Caco-2 (cell line): ENCODE measurements around the gene COQ4. TPM values are rescaled to one million over a fixed set of nuclear protein-coding genes. Genes with fewer than 3 reads are reported as not detected.

ENCODE experiments used
- BruUV-seq: library from RNA; stranded (reverse); fragments of 400-500 nt; replicated peaks from 2 replicates; lab custom pipeline; 2021; lab: Mats Ljungman, UMichigan
- CTCF ChIA-PET: fragments of 300-600 bp; sonication (Branson Sonifier 250); formaldehyde crosslinking; loops from one replicate; lab custom pipeline; 2022; ENCODE audit warnings: antibody characterized with exemption; lab: Charles Lee
- POLR2A ChIA-PET: fragments of 300-600 bp; sonication (Branson Sonifier 250); formaldehyde crosslinking; loops from one replicate; lab custom pipeline; 2022; ENCODE audit warnings: antibody characterized with exemption; lab: Charles Lee
- DNase-seq, 2 experiments: peaks; one replicate each; pipeline versions ENCODE4 v3.0.0 to v3.0.0-alpha.2; 2020 to 2022
- H3K27me3 ChIP-seq: replicated peaks from 2 replicates; pipeline ENCODE4 v1.6.0; 2011; ENCODE audit warnings: low read length; ENCODE audit not compliant: control insufficient read depth, insufficient read depth
- H3K36me3 ChIP-seq: 2 replicates; pipeline ENCODE4 v1.5.1; 2011; ENCODE audit warnings: low read length; ENCODE audit not compliant: control insufficient read depth, insufficient read depth
- H3K4me1 ChIP-seq: fragments of 250-450 bp; sonication (Bioruptor Pico); 2 replicates; pipeline ENCODE4 v1.5.1; 2020; ENCODE audit warnings: mild to moderate bottlenecking
- H3K4me3 ChIP-seq: 2 replicates; pipeline ENCODE4 v1.5.1; 2011; ENCODE audit warnings: low read depth, mild to moderate bottlenecking, control low read depth, low read length
- H3K9me3 ChIP-seq: fragments of 250-450 bp; sonication (Bioruptor Pico); 2 replicates; pipeline ENCODE4 v1.5.1; 2020; ENCODE audit warnings: mild to moderate bottlenecking, moderate library complexity
- H3K27ac Mint-ChIP-seq: one replicate; pipeline ENCODE4 v1.8.0; 2022; ENCODE audit warnings: mixed read lengths; ENCODE audit not compliant: unreplicated experiment
- H3K27me3 Mint-ChIP-seq: one replicate; pipeline ENCODE4 v1.8.0; 2022; ENCODE audit warnings: mixed read lengths; ENCODE audit not compliant: insufficient read depth, unreplicated experiment
- H3K36me3 Mint-ChIP-seq: one replicate; pipeline ENCODE4 v1.8.0; 2022; ENCODE audit warnings: mild to moderate bottlenecking, mixed read lengths; ENCODE audit not compliant: insufficient read depth, unreplicated experiment
- H3K4me1 Mint-ChIP-seq: one replicate; pipeline ENCODE4 v1.8.0; 2022; ENCODE audit warnings: low read depth, mixed read lengths; ENCODE audit not compliant: unreplicated experiment
- H3K4me3 Mint-ChIP-seq: one replicate; pipeline ENCODE4 v1.8.0; 2022; ENCODE audit warnings: mild to moderate bottlenecking, moderate library complexity, mixed read lengths; ENCODE audit not compliant: unreplicated experiment
- H3K9me3 Mint-ChIP-seq: one replicate; pipeline ENCODE4 v1.8.0; 2022; ENCODE audit warnings: mixed read lengths; ENCODE audit not compliant: unreplicated experiment
- intact Hi-C: fragments of 100-400 bp; cut with micrococcal nuclease; formaldehyde crosslinking; loops from one replicate; pipeline ENCODE4 v1.10.0; 2022; ENCODE audit not compliant: unreplicated experiment
- total RNA-seq: library from RNA; stranded (reverse); gene quantifications from 2 replicates; pipeline ENCODE4 v1.2.3, GENCODE V29; 2022
- TF ChIP-seq, protein P1 (sequence below), 2 experiments: fragments of 200-600 bp in 1 of 2; IDR thresholded peaks; 1 replicate in 1 of 2; 2 replicates in 1 of 2; pipeline versions ENCODE4 v1.5.1 to v1.8.0; 2011 to 2022; ENCODE audit warnings: antibody characterized with exemption in 1 of 2, control low read depth in 1 of 2, inconsistent platforms in 1 of 2, low read depth in 1 of 2, low read length in 1 of 2, mild to moderate bottlenecking in 1 of 2, moderate library complexity in 1 of 2; ENCODE audit not compliant: insufficient read depth in 1 of 2, severe bottlenecking in 1 of 2, unreplicated experiment in 1 of 2

The COQ4 gene
- total RNA-seq, 1 experiment from 2014 or later: 48.9 TPM

DNA sequence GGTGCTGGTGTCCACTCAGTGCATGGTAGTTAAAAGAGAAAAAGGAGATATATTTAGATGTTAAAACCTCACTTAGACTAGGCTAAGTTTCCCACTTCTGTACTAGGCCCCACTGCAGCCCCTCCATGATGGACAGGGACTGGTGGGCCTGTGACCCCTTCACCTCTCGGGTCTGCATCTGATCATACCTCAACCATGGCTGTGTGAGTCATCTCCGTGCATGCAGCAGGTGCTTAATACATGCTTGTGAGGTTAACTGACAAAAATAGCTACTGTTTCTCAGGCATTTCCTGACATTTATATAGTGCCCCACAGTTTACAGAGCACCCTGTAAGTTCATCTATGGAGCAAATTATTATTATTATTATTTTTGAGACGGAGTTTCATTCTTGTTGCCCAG, 40.1 kb downstream of the COQ4 start:
- H3K9me3 Mint-ChIP-seq: no peaks in the 10 kb centered on the region
- H3K9me3 ChIP-seq: no peaks in the 10 kb centered on the region
- intact Hi-C loops: loop anchor here (1.0 to 2.0 kb wide), 3 partner anchors 50 to 67 kb away; partner anchors contain the start of gene CERCAM
- H3K27me3 ChIP-seq: no peaks in the 10 kb centered on the region
- peaks cover 7% of the 10 kb centered on the region for H3K4me1 Mint-ChIP-seq
- no peaks in the 10 kb centered on the region for H3K36me3 ChIP-seq
- H3K4me3 Mint-ChIP-seq: no peak overlapping the region
- POLR2A ChIA-PET: interaction anchor here (0.6 to 1.5 kb wide), 3 partner anchors 9 to 103 kb away, joined by 6 to 11 read pairs (median 6); partner anchors contain the start of genes CERCAM and URM1
- H3K36me3 Mint-ChIP-seq: peaks cover 17% of the 10 kb centered on the region
- H3K4me1 ChIP-seq: peaks cover 8% of the 10 kb centered on the region; the same call in 1 of the 2 replicates
- CTCF ChIA-PET: interaction anchor here (0.5 to 2.3 kb wide), 17 partner anchors 8 to 577 kb away, joined by 3 to 31 read pairs (median 5); partner anchors contain the start of genes CDK9, CERCAM, GOLGA2 and SWI5
- BruUV-seq: no TSS peak
- no peak overlapping the region for H3K4me3 ChIP-seq
- no peaks in the 10 kb centered on the region for H3K27me3 Mint-ChIP-seq
- no peak overlapping the region for H3K27ac Mint-ChIP-seq
- TF ChIP-seq, protein P1, sequence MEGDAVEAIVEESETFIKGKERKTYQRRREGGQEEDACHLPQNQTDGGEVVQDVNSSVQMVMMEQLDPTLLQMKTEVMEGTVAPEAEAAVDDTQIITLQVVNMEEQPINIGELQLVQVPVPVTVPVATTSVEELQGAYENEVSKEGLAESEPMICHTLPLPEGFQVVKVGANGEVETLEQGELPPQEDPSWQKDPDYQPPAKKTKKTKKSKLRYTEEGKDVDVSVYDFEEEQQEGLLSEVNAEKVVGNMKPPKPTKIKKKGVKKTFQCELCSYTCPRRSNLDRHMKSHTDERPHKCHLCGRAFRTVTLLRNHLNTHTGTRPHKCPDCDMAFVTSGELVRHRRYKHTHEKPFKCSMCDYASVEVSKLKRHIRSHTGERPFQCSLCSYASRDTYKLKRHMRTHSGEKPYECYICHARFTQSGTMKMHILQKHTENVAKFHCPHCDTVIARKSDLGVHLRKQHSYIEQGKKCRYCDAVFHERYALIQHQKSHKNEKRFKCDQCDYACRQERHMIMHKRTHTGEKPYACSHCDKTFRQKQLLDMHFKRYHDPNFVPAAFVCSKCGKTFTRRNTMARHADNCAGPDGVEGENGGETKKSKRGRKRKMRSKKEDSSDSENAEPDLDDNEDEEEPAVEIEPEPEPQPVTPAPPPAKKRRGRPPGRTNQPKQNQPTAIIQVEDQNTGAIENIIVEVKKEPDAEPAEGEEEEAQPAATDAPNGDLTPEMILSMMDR (IDR thresholded peaks at IDR 0.05; ENCODE audit: insufficient read depth in 1 of 2, low read depth in 1 of 2, low read length in 1 of 2, severe bottlenecking in 1 of 2, unreplicated experiment in 1 of 2): no peak
- no peak for DNase-seq

DNA sequence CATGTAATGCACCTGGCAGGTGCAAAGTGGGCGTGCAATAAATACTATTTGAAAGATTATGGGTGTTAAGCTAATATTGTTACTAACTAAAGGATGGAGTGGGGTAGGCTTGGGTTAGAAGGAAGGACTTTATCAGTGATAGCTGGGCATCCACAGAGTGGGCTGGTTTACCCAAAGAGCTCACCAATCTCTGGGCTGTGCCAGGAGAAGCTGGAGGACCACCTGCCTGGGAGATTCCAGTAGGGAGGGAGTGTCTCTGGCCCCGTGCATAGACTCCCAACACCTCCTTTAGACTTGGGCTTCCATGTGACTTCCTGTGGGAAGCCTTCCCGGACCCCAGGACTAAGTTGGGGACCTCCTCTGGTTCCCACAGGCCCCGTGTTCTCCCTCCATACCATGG, 42.9 kb downstream of the COQ4 start:
- Mint-ChIP-seq H3K9me3 (no peaks in the 10 kb centered on the region), H3K4me1 (peaks cover 13% of the 10 kb centered on the region), H3K27me3 (no peaks in the 10 kb centered on the region), H3K27ac (no peak overlapping the region), H3K36me3 (peaks cover 17% of the 10 kb centered on the region), H3K4me3 (no peak overlapping the region)
- no TSS peak for BruUV-seq
- ChIA-PET POLR2A (no interaction called here), CTCF (no interaction called here)
- H3K9me3 ChIP-seq: no peaks in the 10 kb centered on the region
- H3K27me3 ChIP-seq: no peaks in the 10 kb centered on the region
- no peak for DNase-seq
- no peaks in the 10 kb centered on the region for H3K36me3 ChIP-seq
- intact Hi-C loops: no loop called here
- H3K4me3 ChIP-seq: no peak overlapping the region
- TF ChIP-seq, protein P1 (IDR thresholded peaks at IDR 0.05; ENCODE audit: insufficient read depth in 1 of 2, low read depth in 1 of 2, low read length in 1 of 2, severe bottlenecking in 1 of 2, unreplicated experiment in 1 of 2): no peak
- peaks cover 14% of the 10 kb centered on the region; the same call in 1 of the 2 replicates for H3K4me1 ChIP-seq

DNA sequence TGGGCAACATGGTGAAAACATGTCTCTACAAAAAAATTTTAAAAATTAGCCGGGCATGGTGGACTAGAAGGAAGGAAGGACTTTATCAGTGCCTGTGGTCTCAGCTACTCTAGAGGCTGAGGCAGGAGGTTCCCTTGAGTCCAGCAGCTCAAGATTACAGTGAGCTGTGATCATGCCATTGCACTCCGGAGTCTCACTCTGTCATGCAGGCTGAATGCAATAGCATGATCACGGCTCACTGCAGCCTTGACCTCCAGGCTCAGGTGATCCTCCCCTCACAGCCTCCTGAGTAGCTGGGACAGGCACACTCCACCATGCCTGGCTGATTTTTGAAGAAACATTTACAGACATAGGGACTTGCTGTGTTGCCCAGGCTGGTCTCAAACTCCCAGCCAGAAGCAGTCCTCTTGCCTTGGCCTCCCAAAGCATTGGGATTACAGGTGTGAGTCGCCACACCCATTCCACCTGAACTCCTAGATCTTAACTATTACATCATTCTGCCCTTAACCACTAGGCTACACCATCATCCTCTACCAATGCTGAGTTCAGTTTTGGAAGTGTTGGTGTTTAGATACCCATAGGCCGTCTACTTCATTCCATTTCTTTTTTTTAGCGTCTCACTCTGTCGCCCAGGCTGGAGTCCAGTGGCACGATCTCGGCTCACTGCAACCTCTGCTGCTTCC, 46.5 kb downstream of the COQ4 start:
- Mint-ChIP-seq H3K4me3 (no peak overlapping the region), H3K4me1 (peaks cover 14% of the 10 kb centered on the region), H3K9me3 (no peaks in the 10 kb centered on the region), H3K27me3 (no peaks in the 10 kb centered on the region), H3K27ac (no peak overlapping the region), H3K36me3 (no peaks in the 10 kb centered on the region)
- intact Hi-C loops: no loop called here
- Histone ChIP-seq H3K36me3 (peaks cover 2% of the 10 kb centered on the region; the same call in 1 of the 2 replicates), H3K4me3 (no peak overlapping the region), H3K9me3 (no peaks in the 10 kb centered on the region), H3K4me1 (peaks cover 12% of the 10 kb centered on the region; the same call in 1 of the 2 replicates), H3K27me3 (no peaks in the 10 kb centered on the region)
- ChIA-PET CTCF (no interaction called here), POLR2A (no interaction called here)
- BruUV-seq: no TSS peak
- TF ChIP-seq, protein P1 (IDR thresholded peaks at IDR 0.05; ENCODE audit: insufficient read depth in 1 of 2, low read depth in 1 of 2, low read length in 1 of 2, severe bottlenecking in 1 of 2, unreplicated experiment in 1 of 2): no peak
- no peak for DNase-seq
